Smooth muscle cell (in vitro differentiated cells): ENCODE measurements around the gene CHRNB4. TPM values are rescaled to one million over a fixed set of nuclear protein-coding genes. Genes with fewer than 3 reads are reported as not detected.

Source experiments
- DNase-seq: peaks from one replicate; lab custom pipeline; 2025; ENCODE audit not compliant: unreplicated experiment; lab: John Stamatoyannopoulos, UW
- H2AFZ ChIP-seq: fragments of 200-600 bp; sonication (generic); 2 replicates; pipeline ENCODE4 v1.6.0; 2016; ENCODE audit warnings: antibody characterized with exemption, low read depth, mild to moderate bottlenecking
- H3F3A ChIP-seq: fragments of 200-600 bp; sonication (generic); 2 replicates; pipeline ENCODE4 v1.6.0; 2017; ENCODE audit warnings: antibody characterized with exemption, low read depth
- H3K27ac ChIP-seq: fragments of 200-600 bp; sonication (generic); 2 replicates; pipeline ENCODE4 v1.5.1; 2016; ENCODE audit warnings: low read depth, mild to moderate bottlenecking
- H3K27me3 ChIP-seq: fragments of 200-600 bp; sonication (generic); 2 replicates; pipeline ENCODE4 v1.6.1; 2016; ENCODE audit warnings: low read depth, mild to moderate bottlenecking
- H3K36me3 ChIP-seq: fragments of 200-600 bp; sonication (generic); 2 replicates; pipeline ENCODE4 v1.5.1; 2016; ENCODE audit warnings: low read depth
- H3K4me1 ChIP-seq: fragments of 200-600 bp; sonication (generic); 2 replicates; pipeline ENCODE4 v1.5.1; 2016; ENCODE audit warnings: low read depth
- H3K4me2 ChIP-seq: fragments of 200-600 bp; sonication (generic); 2 replicates; pipeline ENCODE4 v1.6.0; 2016; ENCODE audit warnings: mild to moderate bottlenecking
- H3K4me3 ChIP-seq: fragments of 200-600 bp; sonication (generic); 2 replicates; pipeline ENCODE4 v1.5.1; 2016; ENCODE audit warnings: mild to moderate bottlenecking
- H3K79me2 ChIP-seq: fragments of 200-600 bp; sonication (generic); 2 replicates; pipeline ENCODE4 v1.6.0; 2016; ENCODE audit warnings: low read depth, mild to moderate bottlenecking
- H3K9ac ChIP-seq: fragments of 200-600 bp; sonication (generic); 2 replicates; pipeline ENCODE4 v1.6.0; 2016; ENCODE audit warnings: low read depth
- H3K9me3 ChIP-seq: fragments of 200-600 bp; sonication (generic); replicated peaks from 2 replicates; pipeline ENCODE4 v1.5.1; 2016; ENCODE audit warnings: low read depth
- H4K20me1 ChIP-seq: fragments of 200-600 bp; sonication (generic); 2 replicates; pipeline ENCODE4 v1.6.0; 2016; ENCODE audit warnings: low read depth
- CTCF ChIP-seq: fragments of 200-600 bp; sonication (generic); IDR thresholded peaks from 2 replicates; pipeline ENCODE4 v1.5.1; 2017; ENCODE audit warnings: borderline replicate concordance, mild to moderate bottlenecking, antibody characterized with exemption; ENCODE audit not compliant: insufficient read depth, poor library complexity, severe bottlenecking
- WGBS: methylation state at CpG from one replicate; pipeline ENCODE4 v1.1.7; 2016; ENCODE audit warnings: low lambda C conversion rate; 5-methylcytosine and 5-hydroxymethylcytosine counted together
- polyA plus RNA-seq: library from polyadenylated mRNA; unstranded; fragments of >200 nt; fragmentation: Nextera tagmentation; extraction: Ambion mirVana; gene quantifications from 2 replicates; pipeline ENCODE4 v1.2.1, GENCODE V29; 2016
- total RNA-seq: library from RNA; depleted of rRNA; stranded (reverse); fragments of >200 nt; gene quantifications from 2 replicates; pipeline ENCODE4 v1.2.3, GENCODE V29; 2014

The CHRNB4 gene
- total and polyA plus RNA-seq, 2 experiments from 2014 or later = not detected

GRCh38 chr15:78636378-78636859 is 4.6 kb downstream of the CHRNB4 start:
- H3K36me3 ChIP-seq = no peaks in the 10 kb centered on the region
- H3F3A ChIP-seq = no peaks in the 10 kb centered on the region
- TF ChIP-seq CTCF = no peak
- H3K4me3 ChIP-seq = no peak overlapping the region
- no peaks in the 10 kb centered on the region for H3K4me1 ChIP-seq
- H3K27me3 ChIP-seq = peaks cover 20% of the 10 kb centered on the region
- H3K4me2 ChIP-seq = no peak overlapping the region
- 90% methylated on average over 2 of the region's 2 CpGs for WGBS
- H4K20me1 ChIP-seq = no peaks in the 10 kb centered on the region
- no peak overlapping the region for H3K9ac ChIP-seq
- H3K9me3 ChIP-seq = no peaks in the 10 kb centered on the region
- no peak for DNase-seq
- no peaks in the 10 kb centered on the region for H3K79me2 ChIP-seq
- H3K27ac ChIP-seq = no peak overlapping the region
- no peak overlapping the region for H2AFZ ChIP-seq

GRCh38 chr15:78635346-78635745 is 5.7 kb downstream of the CHRNB4 start:
- no peak for DNase-seq
- Histone ChIP-seq H3F3A (no peaks in the 10 kb centered on the region), H3K9me3 (no peaks in the 10 kb centered on the region), H3K4me3 (no peak overlapping the region), H3K36me3 (no peaks in the 10 kb centered on the region), H2AFZ (no peak overlapping the region), H4K20me1 (no peaks in the 10 kb centered on the region), H3K4me2 (no peak overlapping the region), H3K27ac (no peak overlapping the region), H3K4me1 (no peaks in the 10 kb centered on the region), H3K79me2 (no peaks in the 10 kb centered on the region), H3K9ac (no peak overlapping the region), H3K27me3 (peaks cover 9% of the 10 kb centered on the region)
- 86% methylated on average over 10 of the region's 10 CpGs for whole genome bisulfite sequencing
- no peak for TF ChIP-seq CTCF

GRCh38 chr15:78634210-78635145 is 6.5 kb downstream of the CHRNB4 start:
- H3K79me2 ChIP-seq = no peaks in the 10 kb centered on the region
- H2AFZ ChIP-seq = no peak overlapping the region
- no peak overlapping the region for H3K9ac ChIP-seq
- H3K27ac ChIP-seq = no peak overlapping the region
- H3F3A ChIP-seq = no peaks in the 10 kb centered on the region
- no peak overlapping the region for H3K4me2 ChIP-seq
- H4K20me1 ChIP-seq = no peaks in the 10 kb centered on the region
- DNase-seq = no peak
- H3K36me3 ChIP-seq = no peaks in the 10 kb centered on the region
- H3K27me3 ChIP-seq = peaks cover 4% of the 10 kb centered on the region
- no peak overlapping the region for H3K4me3 ChIP-seq
- TF ChIP-seq CTCF = no peak
- WGBS = 90% methylated on average over 12 of the region's 12 CpGs
- no peaks in the 10 kb centered on the region for H3K9me3 ChIP-seq
- H3K4me1 ChIP-seq = no peaks in the 10 kb centered on the region
